CD4-positive, alpha-beta T cell treated with Interleukin-1 beta for 1 hour (primary cell): ENCODE data around the gene BLVRA.
A peak's percentile ranks its signal among the peaks of the same experiment; 100 is the strongest.
"Not testable (repeated sequence)": the region's sequence is repeated elsewhere in the genome, so short reads cannot be mapped to it uniquely, and the experiment has no call there.

Experiments used
- DNase-seq, 2 donors: peaks; one replicate each; pipeline ENCODE4 v3.0.0-alpha.2; 2020 to 2022

Gene BLVRA

DNA sequence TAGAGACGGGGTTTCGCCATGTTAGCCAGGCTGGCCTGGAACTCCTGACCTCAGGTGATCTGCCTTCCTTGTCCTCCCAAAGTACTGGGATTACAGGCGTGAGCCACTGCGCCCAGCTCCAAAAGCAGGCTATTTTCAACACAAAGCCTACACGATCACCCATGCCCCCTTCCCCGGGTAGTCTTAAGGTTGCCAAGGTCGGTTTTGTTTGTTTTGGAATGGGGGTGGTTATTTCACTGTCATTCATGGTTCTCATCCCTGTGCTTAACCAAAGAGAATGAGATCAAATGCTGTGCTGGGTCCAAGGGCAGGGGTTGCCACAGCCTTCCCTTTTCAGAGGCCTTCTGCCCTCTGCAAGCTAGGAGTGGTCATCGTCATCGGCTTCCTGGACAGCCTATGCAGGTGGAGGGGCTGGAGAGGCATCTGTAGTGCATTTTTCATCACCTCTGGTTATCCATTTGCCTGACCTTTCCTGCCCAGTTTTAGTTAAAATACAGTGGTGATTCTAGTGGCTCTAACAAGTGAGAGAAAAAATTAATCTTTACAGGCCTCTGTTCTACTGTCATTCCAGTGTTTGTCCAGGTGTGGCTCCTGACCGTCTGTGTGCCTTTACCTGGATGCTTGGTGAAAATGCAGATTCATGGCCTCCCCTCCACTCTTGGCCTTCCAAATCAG is 11.4 kb downstream of the BLVRA start:
- no peak for DNase-seq

DNA sequence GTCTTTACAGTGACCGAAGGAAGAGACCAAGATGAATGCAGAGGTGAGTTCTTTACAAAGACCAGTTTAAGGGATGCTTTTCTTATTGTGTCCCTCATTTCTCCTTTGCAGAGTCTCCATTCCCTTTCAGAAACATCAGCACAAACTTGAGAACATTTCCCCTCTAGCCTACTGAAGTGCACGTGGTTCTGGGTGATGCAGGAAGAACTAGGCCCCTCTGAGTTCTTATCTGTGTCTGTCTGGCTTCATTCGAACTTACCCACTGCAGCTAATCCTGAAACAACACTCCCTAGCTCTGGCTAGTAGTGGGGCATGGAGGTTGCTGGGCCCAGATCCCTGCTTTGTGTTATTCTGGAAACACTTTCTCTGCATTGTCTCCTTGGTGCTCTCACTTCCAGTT is 12.6 kb downstream of the BLVRA start:
- DNase-seq: no peak

DNA sequence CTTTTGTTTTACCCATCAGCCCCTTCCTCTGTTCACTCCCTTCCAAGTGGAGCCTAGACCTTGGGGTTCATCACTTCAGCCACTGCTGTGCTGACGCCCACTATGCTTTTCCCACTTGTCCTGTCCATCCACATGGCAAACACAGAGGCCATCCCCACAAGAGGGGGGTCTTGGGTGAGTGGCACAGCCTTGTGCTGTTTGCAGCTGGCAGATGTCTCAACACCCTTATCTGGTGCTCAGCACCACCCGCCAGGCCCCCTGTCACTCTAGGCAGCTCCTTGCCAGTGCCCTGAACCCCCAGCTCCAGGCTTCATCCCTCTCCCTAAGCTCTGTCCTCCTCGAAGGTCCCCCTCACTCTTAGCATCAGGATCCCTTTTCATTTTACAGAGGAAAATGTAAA is 13.1 kb downstream of the BLVRA start:
- DNase-seq: no peak

DNA sequence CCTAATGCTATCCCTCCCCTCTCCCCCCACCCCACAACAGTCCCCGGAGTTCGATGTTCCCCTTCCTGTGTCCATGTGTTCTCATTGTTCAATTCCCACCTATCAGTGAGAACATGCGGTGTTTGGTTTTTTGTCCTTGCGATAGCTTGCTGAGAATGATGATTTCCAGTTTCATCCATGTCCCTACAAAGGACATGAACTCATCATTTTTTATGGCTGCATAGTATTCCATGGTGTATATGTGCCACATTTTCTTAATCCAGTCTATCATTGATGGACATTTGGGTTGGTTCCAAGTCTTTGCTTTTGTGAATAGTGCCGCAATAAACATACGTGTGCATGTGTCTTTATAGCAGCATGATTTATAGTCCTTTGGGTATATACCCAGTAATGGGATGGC is 14.8 kb downstream of the BLVRA start:
- not testable (repeated sequence) for DNase-seq

DNA sequence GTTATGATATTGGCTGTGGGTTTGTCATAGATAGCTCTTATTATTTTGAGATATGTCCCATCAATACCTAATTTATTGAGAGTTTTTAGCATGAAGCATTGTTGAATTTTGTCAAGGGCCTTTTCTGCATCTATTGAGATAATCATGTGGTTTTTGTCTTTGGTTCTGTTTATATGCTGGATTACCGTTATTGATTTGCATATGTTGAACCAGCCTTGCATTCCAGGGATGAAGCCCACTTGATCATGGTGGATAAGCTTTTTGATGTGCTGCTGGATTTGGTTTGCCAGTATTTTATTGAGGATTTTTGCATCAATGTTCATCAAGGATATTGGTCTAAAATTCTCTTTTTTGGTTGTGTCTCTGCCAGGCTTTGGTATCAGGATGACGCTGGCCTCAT is 16.8 kb downstream of the BLVRA start:
- not testable (repeated sequence) for DNase-seq

DNA sequence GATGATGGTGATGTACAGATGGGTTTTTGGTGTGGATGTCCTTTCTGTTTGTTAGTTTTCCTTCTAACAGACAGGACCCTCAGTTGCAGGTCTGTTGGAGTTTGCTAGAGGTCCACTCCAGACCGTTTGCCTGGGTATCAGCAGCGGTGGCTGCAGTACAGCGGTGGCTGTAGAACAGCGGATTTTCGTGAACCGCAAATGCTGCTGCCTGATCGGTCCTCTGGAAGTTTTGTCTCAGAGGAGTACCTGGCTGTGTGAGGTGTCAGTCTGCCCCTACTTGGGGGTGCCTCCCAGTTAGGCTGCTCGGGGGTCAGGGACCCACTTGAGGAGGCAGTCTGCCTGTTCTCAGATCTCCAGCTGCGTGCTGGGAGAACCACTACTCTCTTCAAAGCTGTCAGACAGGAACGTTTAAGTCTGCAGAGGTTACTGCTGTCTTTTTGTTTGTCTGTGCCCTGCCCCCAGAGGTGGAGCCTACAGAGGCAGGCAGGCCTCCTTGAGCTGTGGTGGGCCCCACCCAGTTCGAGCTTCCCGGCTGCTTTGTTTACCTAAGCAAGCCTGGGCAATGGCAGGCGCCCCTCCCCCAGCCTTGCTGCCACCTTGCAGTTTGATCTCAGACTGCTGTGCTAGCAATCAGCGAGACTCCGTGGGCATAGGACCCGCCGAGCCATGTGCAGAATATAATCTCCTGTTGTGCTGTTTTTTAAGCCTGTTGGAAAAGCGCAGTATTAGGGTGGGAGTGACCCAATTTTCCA is 20.0 kb downstream of the BLVRA start:
- not testable (repeated sequence) for DNase-seq

DNA sequence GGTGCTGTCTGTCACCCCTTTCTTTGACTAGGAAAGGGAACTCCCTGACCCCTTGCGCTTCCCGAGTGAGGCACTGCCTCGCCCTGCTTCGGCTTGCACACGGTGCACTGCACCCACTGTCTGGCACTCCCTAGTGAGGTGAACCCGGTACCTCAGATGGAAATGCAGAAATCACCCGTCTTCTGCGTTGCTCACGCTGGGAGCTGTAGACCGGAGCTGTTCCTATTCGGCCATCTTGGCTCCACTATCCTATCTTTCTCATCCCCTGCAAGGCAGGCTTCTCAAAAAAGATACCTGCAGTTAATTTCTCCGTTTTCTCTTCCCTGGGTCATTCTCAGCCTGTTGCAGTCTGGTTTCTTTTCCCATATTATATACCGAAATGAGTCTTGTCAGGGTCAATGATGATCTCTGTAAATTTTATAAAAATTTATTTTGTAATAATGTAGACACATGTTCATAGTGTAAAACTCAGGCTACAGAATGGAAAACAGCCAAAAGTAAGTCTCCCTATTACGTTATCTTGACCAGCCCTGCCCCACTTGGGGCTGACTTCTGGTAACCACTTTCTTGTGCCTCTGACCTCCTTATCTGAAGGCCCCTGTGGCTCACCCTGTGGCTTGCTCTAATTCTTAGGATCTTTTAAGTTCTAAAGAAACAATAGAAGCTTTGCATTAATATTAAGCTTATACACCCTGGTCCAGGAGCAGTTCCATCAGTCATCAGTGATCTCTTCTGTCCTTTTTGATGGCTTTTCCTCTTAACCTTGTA is 20.7 kb downstream of the BLVRA start:
- DNase-seq: no peak

DNA sequence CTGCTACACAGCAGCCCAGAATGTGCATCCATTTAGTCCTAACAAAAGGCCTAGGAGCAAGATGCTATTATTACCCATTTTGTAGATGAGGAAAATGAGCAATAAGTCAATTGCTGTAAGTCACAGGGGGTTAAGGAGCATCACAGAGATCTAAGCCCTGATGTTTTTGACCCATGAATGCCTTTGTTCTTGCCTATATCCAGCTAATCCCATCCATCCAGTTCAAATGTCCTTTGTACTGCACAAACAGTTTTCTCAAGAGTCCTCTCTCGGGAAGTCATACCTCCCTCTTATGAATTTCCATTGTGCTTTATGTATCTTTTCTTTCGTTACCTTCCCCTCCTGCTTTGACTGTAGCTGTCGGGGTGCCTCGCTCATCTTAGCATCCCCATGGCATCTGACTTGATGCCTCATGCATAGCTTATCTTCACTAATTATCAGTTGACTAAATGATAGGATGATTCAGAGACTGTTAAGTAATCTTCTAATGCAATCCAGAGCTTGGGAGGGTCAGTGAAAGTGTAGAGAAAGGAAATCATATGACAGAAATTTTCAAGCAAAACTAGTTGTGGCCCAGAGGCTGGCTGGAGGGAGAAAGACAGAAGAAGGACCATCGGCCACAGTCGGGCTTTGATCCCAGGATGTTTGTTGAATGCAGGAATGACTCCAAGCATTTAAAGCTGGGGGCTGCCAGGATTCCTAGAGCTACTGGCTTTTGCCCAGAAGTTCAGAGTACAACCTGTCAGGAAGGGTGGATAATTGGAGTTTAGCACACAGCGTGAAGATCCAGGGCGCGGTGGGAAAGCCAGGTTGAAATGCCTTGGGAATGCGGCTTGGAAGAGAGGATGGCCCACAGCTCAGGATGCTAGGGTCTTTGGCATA is 23.5 kb downstream of the BLVRA start:
- DNase-seq: no peak

DNA sequence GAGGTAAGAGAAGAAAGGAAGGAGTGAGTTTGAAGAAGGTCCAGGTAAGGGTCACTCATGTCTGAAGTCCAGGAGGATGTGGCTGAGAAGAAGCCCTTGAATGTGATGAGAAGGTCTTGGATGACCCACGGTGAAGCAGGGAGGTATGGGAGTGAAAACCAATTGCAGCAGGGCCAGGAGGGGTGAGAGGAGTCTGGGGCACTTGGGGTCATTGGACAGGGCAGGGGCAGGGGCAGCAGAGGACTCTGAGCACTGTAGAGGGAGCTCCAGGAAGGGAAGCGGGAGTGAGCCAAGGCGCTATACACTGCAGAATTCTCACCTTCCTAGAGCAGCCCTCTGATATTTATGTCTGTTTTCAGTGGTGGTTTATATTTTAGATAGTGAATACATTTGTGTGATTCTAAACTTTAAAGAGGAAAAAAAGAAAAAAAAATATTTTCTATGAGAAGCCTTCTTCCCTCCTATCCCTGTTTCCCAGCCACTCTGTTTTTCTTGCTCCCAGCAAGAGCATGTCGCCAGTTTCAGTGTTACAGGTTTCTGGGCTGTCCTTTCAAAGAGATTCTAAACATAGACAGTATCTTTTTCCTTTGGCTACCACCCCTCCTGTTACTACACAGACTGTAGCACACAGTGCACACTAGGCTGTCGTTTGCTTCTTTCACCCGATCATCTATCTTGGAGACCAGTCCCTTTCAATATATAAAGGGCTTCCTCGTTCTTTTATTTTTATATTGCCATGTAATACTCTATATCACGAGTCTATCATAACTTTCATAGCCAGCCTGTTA is 24.5 kb downstream of the BLVRA start:
- DNase-seq: no peak

DNA sequence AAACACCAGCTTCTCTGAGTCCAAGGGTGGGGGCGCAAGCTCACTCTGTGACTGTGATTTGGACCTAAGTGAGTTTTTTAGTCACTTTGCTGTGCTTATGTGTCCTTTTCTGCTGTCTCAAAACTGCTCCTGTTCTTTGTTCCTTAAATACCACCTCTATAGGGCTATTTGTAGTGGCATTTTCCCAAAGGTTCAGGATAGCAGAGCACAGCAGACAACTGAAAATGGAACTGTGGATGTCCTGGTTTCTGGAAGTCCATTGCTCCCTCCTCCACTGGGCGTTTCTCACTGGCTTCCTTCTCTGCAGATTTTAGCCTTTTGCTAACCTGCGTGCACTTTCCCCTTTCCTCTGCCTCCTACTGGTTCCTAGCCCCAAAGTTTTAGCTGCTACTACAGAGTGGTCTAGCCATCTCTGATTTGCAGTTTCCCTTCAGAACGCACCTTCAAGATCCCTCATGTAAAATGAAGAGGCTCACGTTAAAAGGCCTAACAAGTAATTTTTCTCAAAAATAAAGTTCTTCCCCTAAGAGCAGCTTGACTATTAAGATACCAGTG is 25.6 kb downstream of the BLVRA start:
- DNase-seq: no peak

DNA sequence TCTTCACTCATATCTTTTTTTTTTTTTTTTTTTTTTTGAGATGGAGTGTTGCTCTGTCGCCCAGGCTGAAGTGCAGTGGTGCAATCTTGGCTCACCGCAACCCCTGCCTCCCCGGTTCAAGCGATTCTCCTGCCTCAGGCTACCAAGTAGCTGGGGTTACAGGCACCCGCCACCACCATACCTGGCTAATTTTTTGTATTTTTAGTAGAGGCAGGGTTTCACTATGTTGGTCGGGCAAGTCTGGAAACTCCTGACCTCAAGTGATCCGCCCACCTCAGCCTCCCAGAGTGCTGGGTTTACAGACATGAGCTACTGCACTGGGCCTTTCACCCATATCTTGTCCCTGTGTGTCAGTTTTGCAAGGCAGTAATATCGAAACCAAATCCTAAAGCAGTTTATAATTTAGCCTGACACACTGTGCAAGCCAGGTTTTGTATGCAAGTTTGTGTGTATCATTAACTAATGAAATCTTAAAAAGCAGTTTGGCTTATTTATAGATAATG is 26.2 kb downstream of the BLVRA start:
- DNase-seq: peak in 1 of 2 donors; percentile 8

DNA sequence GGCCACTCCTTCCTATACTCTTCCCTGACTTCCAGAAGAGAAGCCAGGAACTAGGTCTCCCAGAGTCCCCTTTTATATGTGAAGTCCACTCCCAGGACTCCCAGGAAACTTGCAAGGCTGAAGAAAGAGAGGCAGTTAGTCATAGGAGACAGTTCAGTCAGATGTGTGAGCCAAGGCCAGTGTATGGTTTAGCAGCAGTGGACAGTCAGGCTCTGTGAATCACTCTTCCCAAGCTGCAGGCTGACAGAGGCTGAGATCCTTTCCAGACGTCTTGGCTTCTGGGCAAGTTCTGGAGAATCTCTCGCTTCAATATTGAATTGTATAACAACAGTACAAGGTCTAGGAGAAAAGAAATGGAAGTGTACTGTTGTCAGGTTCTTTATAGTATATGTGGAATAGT is 26.9 kb downstream of the BLVRA start:
- no peak for DNase-seq

DNA sequence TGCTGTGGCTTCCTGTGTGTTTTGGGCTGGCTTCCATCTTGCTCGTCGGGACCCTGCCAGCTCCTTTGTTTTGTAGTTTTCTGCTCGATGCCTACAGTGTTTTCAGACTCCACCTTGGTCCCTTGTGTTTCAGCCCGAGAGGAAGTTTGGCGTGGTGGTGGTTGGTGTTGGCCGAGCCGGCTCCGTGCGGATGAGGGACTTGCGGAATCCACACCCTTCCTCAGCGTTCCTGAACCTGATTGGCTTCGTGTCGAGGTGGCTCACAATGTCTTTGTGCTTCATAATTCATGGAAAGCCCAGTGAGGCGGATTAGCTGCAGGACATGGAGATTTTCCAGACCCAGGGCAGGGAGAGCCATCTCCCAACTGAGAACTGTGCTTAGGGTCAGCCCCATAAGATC is 29.3 kb downstream of the BLVRA start:
- DNase-seq: no peak

DNA sequence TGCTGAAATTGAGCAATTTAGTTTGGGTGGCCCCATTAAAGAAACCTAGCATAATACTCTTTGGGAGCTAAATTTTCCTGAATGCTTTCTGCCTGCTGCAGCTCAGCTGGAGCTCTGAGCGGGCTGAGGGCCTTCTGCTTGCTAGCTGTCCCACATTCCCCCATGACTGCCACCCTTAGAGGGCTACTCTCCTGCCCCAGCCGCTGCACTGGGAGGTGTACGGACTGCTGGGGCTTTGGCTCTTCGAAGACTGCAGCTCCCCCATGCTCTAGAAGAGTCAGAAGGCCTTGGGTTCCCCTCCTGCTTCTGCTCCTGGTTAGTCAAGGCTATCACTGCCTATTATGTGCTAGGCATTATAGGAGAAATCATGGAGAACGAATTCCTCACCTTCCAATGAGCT is 31.5 kb downstream of the BLVRA start:
- DNase-seq: no peak

DNA sequence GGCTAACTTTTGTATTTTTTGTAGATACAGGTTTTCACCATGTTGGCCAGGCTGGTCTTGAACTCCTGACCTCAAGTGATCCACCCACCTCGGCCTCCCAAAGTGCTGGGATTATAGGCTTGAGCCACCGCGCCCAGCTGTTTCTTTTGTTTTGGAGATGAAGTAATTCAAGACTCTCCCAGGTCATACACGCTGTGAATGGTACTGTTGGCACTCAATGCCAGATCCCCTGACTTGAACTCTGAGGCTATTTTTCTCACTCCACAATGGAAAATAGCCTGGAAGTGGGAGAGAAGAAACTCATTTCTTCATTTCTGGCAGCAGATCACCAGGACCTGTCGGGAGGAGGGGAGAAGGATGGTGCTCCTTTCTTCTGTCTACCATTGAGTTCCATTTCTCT is 32.4 kb downstream of the BLVRA start:
- no peak for DNase-seq

DNA sequence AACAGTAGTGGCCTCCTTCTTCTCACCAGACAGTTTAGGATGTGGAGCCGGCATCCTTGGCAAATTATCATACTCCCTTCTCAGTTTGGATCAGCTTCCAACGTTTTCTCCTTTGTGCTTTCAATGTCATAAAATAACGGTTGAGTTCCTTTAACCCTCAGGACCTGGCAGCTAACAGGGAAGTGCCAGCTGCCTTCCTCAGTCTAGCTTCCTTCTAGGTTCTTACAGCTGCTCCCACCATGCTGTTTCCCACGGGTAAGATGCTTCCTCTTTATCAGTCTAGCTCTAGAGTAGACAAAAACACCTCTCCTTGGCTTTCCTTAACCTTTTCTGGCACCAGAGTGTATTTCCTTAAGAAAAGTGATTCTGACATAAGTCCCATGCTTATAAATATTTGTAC is 33.2 kb downstream of the BLVRA start:
- peak in 1 of 2 donors; percentile 25 for DNase-seq

DNA sequence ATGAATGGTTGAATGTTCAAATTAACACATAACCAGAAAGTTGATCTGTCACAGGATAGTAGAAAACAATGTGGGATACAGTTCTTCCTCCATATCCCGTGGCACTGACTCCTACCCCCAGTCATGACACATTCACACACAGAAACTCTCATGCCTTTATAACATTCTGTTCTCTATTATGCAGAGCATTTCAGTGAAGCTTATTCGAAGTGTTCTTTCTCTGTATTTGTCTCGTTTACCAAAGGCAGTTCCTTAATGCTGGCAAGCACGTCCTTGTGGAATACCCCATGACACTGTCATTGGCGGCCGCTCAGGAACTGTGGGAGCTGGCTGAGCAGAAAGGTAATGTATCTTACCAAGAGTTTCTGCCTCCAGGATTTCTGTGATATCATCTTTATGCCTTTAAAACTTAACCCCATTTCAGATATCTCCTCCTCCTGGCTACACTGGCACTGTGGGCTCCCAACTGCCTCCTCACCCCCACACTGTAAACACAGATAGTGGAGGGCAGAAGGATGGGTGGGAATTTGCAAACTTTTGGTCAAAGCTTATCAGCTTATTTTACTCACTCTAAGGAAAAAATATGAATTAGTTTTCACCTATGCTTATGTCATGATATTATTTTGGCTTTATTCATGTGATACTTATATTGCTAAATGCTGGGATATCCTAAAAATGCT is 34.1 kb downstream of the BLVRA start:
- DNase-seq: no peak

DNA sequence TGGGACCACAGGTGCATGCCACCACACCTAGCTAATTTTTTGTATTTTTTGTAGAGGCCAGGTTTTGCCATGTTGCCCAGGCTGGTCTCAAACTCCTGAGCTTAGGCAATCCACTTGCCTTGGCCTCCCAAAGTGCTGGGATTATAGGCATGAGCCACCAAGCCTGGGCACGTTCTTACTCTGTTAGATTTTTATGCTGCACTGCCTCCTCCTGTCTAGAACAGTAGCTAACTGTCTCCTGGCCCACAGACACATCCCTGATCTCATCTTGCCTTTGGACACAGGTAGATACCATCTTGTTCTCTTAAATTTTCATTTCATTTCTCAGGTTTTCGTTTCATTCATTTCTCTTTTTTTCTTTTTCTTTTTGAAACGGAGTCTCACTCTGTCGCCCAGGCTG is 41.1 kb downstream of the BLVRA start:
- DNase-seq: peak in 1 of 2 donors; percentile 3

DNA sequence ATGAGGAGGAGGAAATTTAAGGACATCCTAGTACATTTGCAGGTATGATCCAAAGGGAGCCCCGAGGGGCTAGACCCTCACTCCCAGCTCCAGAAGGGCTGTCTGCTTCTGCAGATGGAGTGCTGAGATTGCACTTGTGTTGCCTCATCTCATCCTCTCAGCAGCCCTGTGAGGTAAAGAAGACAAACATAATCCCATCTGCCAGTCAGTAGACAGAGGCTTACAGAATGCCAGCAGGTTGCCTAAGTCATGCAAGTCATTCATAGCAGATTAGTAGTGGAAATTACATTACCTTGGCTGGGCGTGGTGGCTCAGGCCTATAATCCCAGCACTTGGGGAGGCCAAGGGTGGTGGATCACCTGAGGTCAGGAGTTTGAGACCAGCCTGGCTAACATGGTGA is 45.4 kb downstream of the BLVRA start:
- DNase-seq: no peak

DNA sequence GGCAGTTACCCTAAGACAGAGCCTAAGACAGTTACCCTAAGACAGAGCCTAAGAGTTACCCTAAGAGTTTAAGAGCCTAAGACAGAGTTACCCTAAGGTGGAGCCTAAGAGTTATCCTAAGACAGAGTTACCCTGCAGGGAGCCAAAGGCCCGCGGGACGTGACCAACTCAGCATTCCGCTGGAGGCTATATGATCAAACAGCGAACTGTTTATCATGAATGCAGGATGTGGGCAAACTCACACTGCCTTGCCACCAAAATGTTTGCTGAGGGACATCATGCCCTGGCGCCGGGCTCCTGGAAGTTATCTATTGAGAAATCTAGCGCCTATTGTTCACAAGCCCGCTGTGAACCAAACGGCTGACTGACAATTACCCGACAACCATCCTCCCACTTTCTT is 49.9 kb downstream of the BLVRA start:
- DNase-seq: peak; percentile 7 to 37
